ENCODE measurements around the gene PLCH2.

PLCH2 gene

DNA sequence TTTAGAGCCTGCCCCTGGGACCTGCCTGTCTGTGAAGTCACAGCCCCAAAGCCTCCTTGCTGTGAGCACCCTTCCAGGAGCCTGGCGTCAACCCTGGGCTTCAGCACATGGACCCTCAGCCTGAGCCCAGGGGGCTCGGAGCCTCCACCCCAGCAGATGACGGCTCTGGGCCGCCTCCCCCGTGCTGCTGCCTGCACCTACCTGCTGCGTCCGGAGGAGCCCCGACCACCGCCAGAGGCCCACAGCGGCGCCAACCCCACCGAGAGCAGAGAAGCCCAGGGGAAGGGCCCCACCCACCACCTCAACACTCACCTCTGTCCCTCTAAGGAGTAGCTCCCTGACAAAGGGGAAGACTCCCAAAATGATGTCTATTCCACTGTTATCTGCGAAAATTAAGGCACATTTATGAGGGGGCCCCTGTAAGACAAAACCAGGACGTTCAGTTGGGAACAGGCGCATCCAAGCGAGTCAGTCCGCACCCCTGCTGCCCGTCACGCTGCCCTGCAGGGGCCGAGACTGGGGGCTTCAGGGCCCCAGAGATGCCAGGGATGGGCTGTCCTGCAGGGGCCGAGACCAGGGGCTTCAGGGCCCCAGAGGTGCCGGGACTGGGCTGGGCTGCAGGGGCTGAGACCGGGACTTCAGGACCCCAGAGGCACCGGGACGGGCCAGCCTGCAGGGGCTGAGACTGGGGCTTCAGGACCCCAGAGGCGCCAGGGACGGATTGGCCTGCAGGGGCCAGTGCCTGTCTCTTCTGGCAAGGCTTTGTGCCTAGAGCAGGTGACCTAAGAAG lies 34.5 kb downstream of the PLCH2 start:
- TF ChIP-seq, protein P1, sequence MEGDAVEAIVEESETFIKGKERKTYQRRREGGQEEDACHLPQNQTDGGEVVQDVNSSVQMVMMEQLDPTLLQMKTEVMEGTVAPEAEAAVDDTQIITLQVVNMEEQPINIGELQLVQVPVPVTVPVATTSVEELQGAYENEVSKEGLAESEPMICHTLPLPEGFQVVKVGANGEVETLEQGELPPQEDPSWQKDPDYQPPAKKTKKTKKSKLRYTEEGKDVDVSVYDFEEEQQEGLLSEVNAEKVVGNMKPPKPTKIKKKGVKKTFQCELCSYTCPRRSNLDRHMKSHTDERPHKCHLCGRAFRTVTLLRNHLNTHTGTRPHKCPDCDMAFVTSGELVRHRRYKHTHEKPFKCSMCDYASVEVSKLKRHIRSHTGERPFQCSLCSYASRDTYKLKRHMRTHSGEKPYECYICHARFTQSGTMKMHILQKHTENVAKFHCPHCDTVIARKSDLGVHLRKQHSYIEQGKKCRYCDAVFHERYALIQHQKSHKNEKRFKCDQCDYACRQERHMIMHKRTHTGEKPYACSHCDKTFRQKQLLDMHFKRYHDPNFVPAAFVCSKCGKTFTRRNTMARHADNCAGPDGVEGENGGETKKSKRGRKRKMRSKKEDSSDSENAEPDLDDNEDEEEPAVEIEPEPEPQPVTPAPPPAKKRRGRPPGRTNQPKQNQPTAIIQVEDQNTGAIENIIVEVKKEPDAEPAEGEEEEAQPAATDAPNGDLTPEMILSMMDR (IDR thresholded peaks at IDR 0.05; ENCODE audit: insufficient read depth, low read length, poor library complexity, severe bottlenecking): no peak
- no peak for DNase-seq (ENCODE audit: extremely low read depth, insufficient read length)
- no peak overlapping the region for H3K4me3 ChIP-seq (replicated peaks; ENCODE audit: low read depth, low read length)
- peaks cover 44% of the 10 kb centered on the region for H3K36me3 ChIP-seq (ENCODE audit: control insufficient read depth, insufficient read depth, low read length)
- no peaks in the 10 kb centered on the region for H3K27me3 ChIP-seq (replicated peaks; ENCODE audit: control insufficient read depth, insufficient read depth, low read length)

DNA sequence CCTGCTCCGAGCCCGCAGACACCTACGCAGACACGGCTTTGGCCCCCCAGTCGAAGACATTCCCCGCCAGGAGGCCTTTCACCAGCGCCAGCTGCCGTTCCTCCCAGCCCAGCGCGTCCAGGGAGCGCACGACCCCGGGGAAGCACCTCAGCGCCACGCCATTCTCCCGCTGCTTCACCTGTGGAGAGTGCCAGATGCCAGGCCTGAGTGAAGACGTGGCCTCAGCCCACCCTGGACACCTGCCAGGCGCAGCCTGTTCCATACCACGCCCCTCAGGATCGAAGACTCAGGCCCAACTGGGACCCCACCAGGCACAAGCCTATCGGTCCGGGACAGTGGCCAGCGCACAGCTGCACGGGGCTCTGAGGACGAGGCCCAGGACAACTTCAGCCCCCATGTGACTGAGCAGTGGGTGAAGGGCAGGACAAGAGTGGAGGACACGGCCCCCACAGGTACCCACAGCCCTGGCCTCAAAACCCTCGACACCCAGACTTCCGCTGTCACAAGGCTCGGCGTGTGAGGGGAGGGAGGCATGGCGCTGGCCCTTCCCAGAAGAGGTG lies 36.9 kb downstream of the PLCH2 start:
- TF ChIP-seq, protein P1 (IDR thresholded peaks at IDR 0.05; ENCODE audit: insufficient read depth, low read length, poor library complexity, severe bottlenecking): no peak
- no peak for DNase-seq (ENCODE audit: extremely low read depth, insufficient read length)
- Histone ChIP-seq H3K4me3 (replicated peaks; ENCODE audit: low read depth, low read length) (no peak overlapping the region), H3K27me3 (replicated peaks; ENCODE audit: control insufficient read depth, insufficient read depth, low read length) (no peaks in the 10 kb centered on the region), H3K36me3 (ENCODE audit: control insufficient read depth, insufficient read depth, low read length) (peaks cover 51% of the 10 kb centered on the region)

GRCh38 chr1:2513939-2514652 lies 38.0 kb downstream of the PLCH2 start:
- DNase-seq (ENCODE audit: extremely low read depth, insufficient read length): no peak
- TF ChIP-seq, protein P1 (IDR thresholded peaks at IDR 0.05; ENCODE audit: insufficient read depth, low read length, poor library complexity, severe bottlenecking): no peak
- Histone ChIP-seq H3K4me3 (replicated peaks; ENCODE audit: low read depth, low read length) (no peak overlapping the region), H3K36me3 (ENCODE audit: control insufficient read depth, insufficient read depth, low read length) (peaks cover 57% of the 10 kb centered on the region), H3K27me3 (replicated peaks; ENCODE audit: control insufficient read depth, insufficient read depth, low read length) (no peaks in the 10 kb centered on the region)

- H3K4me3 ChIP-seq (replicated peaks; ENCODE audit: low read depth, low read length): no peak overlapping the region
- peaks cover 60% of the 10 kb centered on the region for H3K36me3 ChIP-seq (ENCODE audit: control insufficient read depth, insufficient read depth, low read length)
- TF ChIP-seq, protein P1 (IDR thresholded peaks at IDR 0.05; ENCODE audit: insufficient read depth, low read length, poor library complexity, severe bottlenecking): no peak
- no peak for DNase-seq (ENCODE audit: extremely low read depth, insufficient read length)
- no peaks in the 10 kb centered on the region for H3K27me3 ChIP-seq (replicated peaks; ENCODE audit: control insufficient read depth, insufficient read depth, low read length)
Measured at GRCh38 chr1:2514863-2515762, 39.0 kb downstream of the PLCH2 start.

- TF ChIP-seq, protein P1 (IDR thresholded peaks at IDR 0.05; ENCODE audit: insufficient read depth, low read length, poor library complexity, severe bottlenecking): no peak
- H3K36me3 ChIP-seq (ENCODE audit: control insufficient read depth, insufficient read depth, low read length): peaks cover 59% of the 10 kb centered on the region
Measured at GRCh38 chr1:2515763-2516080, 39.6 kb downstream of the PLCH2 start.

More at GRCh38 chr1:2515763-2516080, 39.6 kb downstream of the PLCH2 start:
- no peak for DNase-seq (ENCODE audit: extremely low read depth, insufficient read length)
- no peak overlapping the region for H3K4me3 ChIP-seq (replicated peaks; ENCODE audit: low read depth, low read length)
- H3K27me3 ChIP-seq (replicated peaks; ENCODE audit: control insufficient read depth, insufficient read depth, low read length): no peaks in the 10 kb centered on the region
